Natural killer cell (primary cell): ENCODE results near the gene FNDC3B. TPM values are rescaled to one million over a fixed set of nuclear protein-coding genes. Genes with fewer than 3 reads are reported as not detected.

Source experiments
- ATAC-seq, 3 donors: fragments of 150-1000 bp in 2 of 3; fragments of 200-7000 bp in 1 of 3; cut with Tn5 transposase; 1 replicate in 1 of 3; 2 replicates in 2 of 3; pipeline ENCODE4 v1.10.0; 2021; ENCODE audit warnings: mild to moderate bottlenecking in 2 of 3, moderate library complexity in 2 of 3
- DNase-seq, 2 donors: peaks; one replicate each; pipeline versions ENCODE4 v3.0.0 to v3.0.0-alpha.2; 2013 to 2021; ENCODE audit warnings: mixed read lengths in 1 of 2
- H3K27ac ChIP-seq: one replicate; pipeline ENCODE4 v1.5.1; 2013; ENCODE audit warnings: mild to moderate bottlenecking, low read length
- H3K27me3 ChIP-seq: one replicate; pipeline ENCODE4 v1.6.1; 2013; ENCODE audit warnings: low read length; ENCODE audit not compliant: control insufficient read depth, insufficient read depth
- H3K36me3 ChIP-seq: one replicate; pipeline ENCODE4 v1.6.1; 2013; ENCODE audit warnings: low read length; ENCODE audit not compliant: control insufficient read depth, insufficient read depth
- H3K4me1 ChIP-seq: one replicate; pipeline ENCODE4 v1.6.1; 2013; ENCODE audit warnings: low read length; ENCODE audit not compliant: control insufficient read depth, insufficient read depth
- H3K4me3 ChIP-seq: one replicate; pipeline ENCODE4 v1.5.1; 2013; ENCODE audit warnings: low read length
- H3K9me3 ChIP-seq: one replicate; pipeline ENCODE4 v1.6.1; 2013; ENCODE audit warnings: low read length; ENCODE audit not compliant: control insufficient read depth, insufficient read depth
- H3K27ac Mint-ChIP-seq, 2 donors: one replicate each; pipeline ENCODE4 v1.8.0; 2022; ENCODE audit warnings: mild to moderate bottlenecking in 2 of 2, mixed read lengths in 2 of 2, moderate library complexity in 1 of 2
- H3K27me3 Mint-ChIP-seq, 2 donors: one replicate each; pipeline ENCODE4 v1.8.0; 2022; ENCODE audit warnings: low read depth in 2 of 2, mixed read lengths in 2 of 2
- H3K36me3 Mint-ChIP-seq: one replicate; pipeline ENCODE4 v1.8.0; 2022; ENCODE audit warnings: mixed read lengths
- H3K4me1 Mint-ChIP-seq, 2 donors: one replicate each; pipeline ENCODE4 v1.8.0; 2022; ENCODE audit warnings: mixed read lengths in 2 of 2
- H3K4me3 Mint-ChIP-seq: one replicate; pipeline ENCODE4 v1.8.0; 2022; ENCODE audit warnings: mild to moderate bottlenecking, moderate library complexity, mixed read lengths
- H3K9me3 Mint-ChIP-seq, 2 donors: one replicate each; pipeline ENCODE4 v1.8.0; 2022; ENCODE audit warnings: mixed read lengths in 2 of 2
- CTCF ChIP-seq: fragments of 200-600 bp; IDR thresholded peaks from one replicate; pipeline ENCODE4 v1.8.0; 2022; ENCODE audit warnings: antibody characterized with exemption
- WGBS: methylation state at CpG from one replicate; pipeline ENCODE4 v1.1.7; 2013; ENCODE audit warnings: missing lambda C conversion rate; ENCODE audit not compliant: insufficient coverage; 5-methylcytosine and 5-hydroxymethylcytosine counted together
- intact Hi-C: fragments of 100-400 bp; cut with micrococcal nuclease; formaldehyde crosslinking; loops from one replicate; pipeline ENCODE4 v1.14.2; 2022
- total RNA-seq, 4 donors: library from RNA; stranded (reverse); fragments of 120-200 nt in 1 of 4; gene quantifications; one replicate each; pipeline versions ENCODE4 v1.2.3 to v1.2.4, GENCODE V29; 2013 to 2022

FNDC3B gene
- total RNA-seq, 3 donors from 2014 or later (not counting 1 experiment from before 2014, with no cell fraction given), result 154 to 214 (median 206) TPM

DNA sequence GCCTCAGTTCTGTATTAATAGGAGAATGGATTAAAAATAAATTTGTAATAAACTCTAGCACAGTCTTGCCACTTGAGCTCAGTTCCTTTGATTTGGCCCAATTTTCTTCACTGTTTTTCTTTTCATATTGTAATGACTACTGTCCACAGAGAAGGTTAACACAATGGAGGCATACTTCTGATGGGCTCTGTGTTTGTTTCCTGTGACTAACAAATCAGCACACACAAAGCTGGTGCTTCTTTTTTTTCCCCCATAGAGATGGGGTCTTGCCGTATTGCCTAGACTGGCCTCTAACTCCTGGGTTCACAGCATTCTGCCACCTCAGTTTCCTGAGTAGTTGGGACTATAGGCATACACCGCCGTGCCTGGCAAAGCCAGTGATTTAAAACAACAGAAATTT lies 226.7 kb downstream of the FNDC3B start:
- Mint-ChIP-seq H3K36me3 (peaks cover 9% of the 10 kb centered on the region), H3K9me3 (no peaks in the 10 kb centered on the region), H3K4me3 (no peak overlapping the region), H3K27ac (peak overlapping the region; percentile 35 to 72), H3K27me3 (no peaks in the 10 kb centered on the region), H3K4me1 (peaks cover 28 to 43% of the 10 kb centered on the region in 2 donors)
- Histone ChIP-seq H3K36me3 (peaks cover 6% of the 10 kb centered on the region), H3K27me3 (no peaks in the 10 kb centered on the region), H3K27ac (no peak overlapping the region), H3K9me3 (no peaks in the 10 kb centered on the region), H3K4me3 (no peak overlapping the region), H3K4me1 (no peaks in the 10 kb centered on the region)
- ATAC-seq (no peak), DNase-seq (no peak)
- TF ChIP-seq CTCF, result no peak
- 93% methylated on average over 3 of the region's 3 CpGs for WGBS
- intact Hi-C loops, result no loop called here

- WGBS, result 96% methylated on average over 3 of the region's 3 CpGs
- Mint-ChIP-seq H3K4me1 (peaks cover 30 to 60% of the 10 kb centered on the region in 2 donors), H3K27me3 (no peaks in the 10 kb centered on the region), H3K36me3 (peaks cover 9% of the 10 kb centered on the region), H3K9me3 (no peaks in the 10 kb centered on the region), H3K27ac (peak overlapping the region in 1 of 2 donors; percentile 72), H3K4me3 (no peak overlapping the region)
- no peak for TF ChIP-seq CTCF
- intact Hi-C loops, result no loop called here
- H3K36me3 ChIP-seq, result peaks cover 5% of the 10 kb centered on the region
- no peak overlapping the region for H3K4me3 ChIP-seq
- no peaks in the 10 kb centered on the region for H3K27me3 ChIP-seq
- no peaks in the 10 kb centered on the region for H3K9me3 ChIP-seq
- DNase-seq (no peak), ATAC-seq (no peak)
- H3K27ac ChIP-seq, result no peak overlapping the region
- no peaks in the 10 kb centered on the region for H3K4me1 ChIP-seq
Measured at GRCh38 chr3:172268425-172268824, 229.0 kb downstream of the FNDC3B start.

DNA sequence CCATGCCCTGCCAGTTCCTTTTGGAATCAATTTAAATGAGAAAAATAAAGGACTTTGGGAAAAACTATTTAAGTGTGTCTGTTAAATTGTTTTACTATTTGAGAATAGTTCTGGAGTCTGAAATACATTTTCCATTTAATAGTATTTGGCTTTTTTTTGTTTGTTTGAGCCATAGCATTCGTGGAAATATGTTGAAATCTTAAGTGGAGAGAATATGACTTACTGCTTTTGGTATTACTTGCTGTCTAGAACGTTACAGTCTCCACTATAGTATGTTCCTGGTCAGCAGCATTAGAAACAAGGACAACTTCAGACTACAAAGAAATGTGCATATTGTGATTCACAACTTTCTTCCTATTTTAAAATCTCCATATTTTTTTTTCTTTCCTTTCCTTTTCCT lies 229.5 kb downstream of the FNDC3B start:
- Histone ChIP-seq H3K9me3 (no peaks in the 10 kb centered on the region), H3K27me3 (no peaks in the 10 kb centered on the region), H3K4me3 (no peak overlapping the region), H3K4me1 (no peaks in the 10 kb centered on the region), H3K36me3 (peaks cover 5% of the 10 kb centered on the region), H3K27ac (no peak overlapping the region)
- no peaks in the 10 kb centered on the region for H3K9me3 Mint-ChIP-seq
- no peak for ATAC-seq
- WGBS, result 80% methylated on average over 2 of the region's 2 CpGs
- H3K4me1 Mint-ChIP-seq, result peaks cover 27 to 61% of the 10 kb centered on the region in 2 donors
- TF ChIP-seq CTCF, result no peak
- peaks cover 9% of the 10 kb centered on the region for H3K36me3 Mint-ChIP-seq
- H3K27me3 Mint-ChIP-seq, result no peaks in the 10 kb centered on the region
- no peak overlapping the region for H3K27ac Mint-ChIP-seq
- intact Hi-C loops, result no loop called here
- no peak overlapping the region for H3K4me3 Mint-ChIP-seq
- DNase-seq, result no peak

DNA sequence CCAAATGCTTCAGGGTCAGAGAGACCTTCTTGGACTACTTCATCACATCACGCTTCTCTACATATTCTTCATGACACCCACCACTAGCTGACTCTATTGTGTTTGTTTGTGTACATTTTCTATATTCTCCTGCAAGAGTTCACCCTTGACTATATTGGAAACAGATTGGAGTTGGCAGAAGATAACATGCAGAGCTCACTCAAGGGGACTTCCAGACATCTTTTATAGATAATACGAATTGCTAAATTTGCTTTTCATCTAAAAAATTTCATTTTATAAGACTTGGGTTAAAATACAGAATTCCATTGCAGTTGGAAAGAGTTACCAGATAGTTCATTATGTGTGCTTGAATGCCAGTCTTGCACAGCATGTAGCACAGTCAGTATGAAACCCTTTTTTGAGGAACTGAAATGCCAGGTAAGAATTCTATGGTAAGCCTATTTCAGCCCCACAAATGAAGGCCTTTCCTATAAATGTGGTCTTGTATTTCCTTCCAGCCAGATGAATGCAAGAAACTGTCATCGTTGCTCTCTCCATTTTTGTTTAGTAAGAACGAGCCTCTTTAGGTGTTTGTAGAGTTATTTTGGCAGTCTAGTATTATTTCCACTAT lies 231.3 kb downstream of the FNDC3B start:
- Mint-ChIP-seq H3K27me3 (no peaks in the 10 kb centered on the region), H3K27ac (no peak overlapping the region), H3K36me3 (peaks cover 16% of the 10 kb centered on the region), H3K4me3 (no peak overlapping the region), H3K9me3 (no peaks in the 10 kb centered on the region), H3K4me1 (peaks cover 33 to 65% of the 10 kb centered on the region in 2 donors)
- Histone ChIP-seq H3K36me3 (peaks cover 3% of the 10 kb centered on the region), H3K27ac (no peak overlapping the region), H3K4me3 (no peak overlapping the region), H3K4me1 (no peaks in the 10 kb centered on the region), H3K27me3 (no peaks in the 10 kb centered on the region), H3K9me3 (no peaks in the 10 kb centered on the region)
- intact Hi-C loops, result no loop called here
- WGBS, result no CpG with 5 or more reads among the region's 4 CpGs
- DNase-seq (no peak), ATAC-seq (no peak)
- no peak for TF ChIP-seq CTCF
